PC-9 (cell line): Measurements from ENCODE around the gene GPATCH2. TPM values are rescaled to one million over a fixed set of nuclear protein-coding genes. Genes with fewer than 3 reads are reported as not detected.

Source experiments
- BruUV-seq: library from RNA; stranded (reverse); fragments of 400-500 nt; replicated peaks from 2 replicates; lab custom pipeline; 2021; lab: Mats Ljungman, UMichigan
- CTCF ChIA-PET: fragments of 300-600 bp; sonication (Branson Sonifier 250); formaldehyde crosslinking; loops from one replicate; lab custom pipeline; 2022; ENCODE audit warnings: antibody characterized with exemption; lab: Charles Lee
- POLR2A ChIA-PET: fragments of 300-600 bp; sonication (Branson Sonifier 250); formaldehyde crosslinking; loops from one replicate; lab custom pipeline; 2022; ENCODE audit warnings: antibody characterized with exemption; ENCODE audit not compliant: unreplicated experiment; lab: Charles Lee
- DNase-seq, 2 experiments: peaks; one replicate each; pipeline versions ENCODE4 v3.0.0 to v3.0.0-alpha.2; 2015 to 2022; ENCODE audit warnings: mixed read lengths in 1 of 2
- H2AFZ ChIP-seq: fragments of 200-600 bp; sonication (generic); 2 replicates; pipeline ENCODE4 v1.8.1; 2017; ENCODE audit warnings: antibody characterized with exemption
- H3F3A ChIP-seq: fragments of 200-600 bp; sonication (generic); 2 replicates; pipeline ENCODE4 v1.8.1; 2017; ENCODE audit warnings: antibody characterized with exemption, mild to moderate bottlenecking, low read depth; ENCODE audit not compliant: insufficient read depth
- H3K27ac ChIP-seq: fragments of 200-600 bp; sonication (generic); 2 replicates; pipeline ENCODE4 v1.6.1; 2016; ENCODE audit warnings: mixed run types
- H3K27me3 ChIP-seq: fragments of 200-600 bp; sonication (generic); 2 replicates; pipeline ENCODE4 v1.6.1; 2016; ENCODE audit warnings: low read depth, mixed run types; ENCODE audit not compliant: insufficient read depth
- H3K36me3 ChIP-seq: fragments of 200-600 bp; sonication (generic); 2 replicates; pipeline ENCODE4 v1.6.1; 2016; ENCODE audit warnings: low read depth, mixed run types
- H3K4me1 ChIP-seq: fragments of 200-600 bp; sonication (generic); replicated peaks from 2 replicates; pipeline ENCODE4 v1.6.1; 2016; ENCODE audit warnings: mixed run types; ENCODE audit not compliant: insufficient read depth
- H3K4me2 ChIP-seq: fragments of 200-600 bp; sonication (generic); 2 replicates; pipeline ENCODE4 v1.6.1; 2017; ENCODE audit warnings: mixed run types
- H3K4me3 ChIP-seq: fragments of 200-600 bp; sonication (generic); 2 replicates; pipeline ENCODE4 v1.6.1; 2016; ENCODE audit warnings: mixed run types
- H3K79me2 ChIP-seq: fragments of 200-600 bp; sonication (generic); 2 replicates; pipeline ENCODE4 v1.6.1; 2017; ENCODE audit warnings: low read depth, mixed run types
- H3K9me2 ChIP-seq: fragments of 200-600 bp; sonication (generic); 2 replicates; pipeline ENCODE4 v1.8.1; 2017; ENCODE audit warnings: mild to moderate bottlenecking; ENCODE audit not compliant: insufficient read depth
- H3K9me3 ChIP-seq: fragments of 200-600 bp; sonication (generic); 2 replicates; pipeline ENCODE4 v1.8.1; 2016; ENCODE audit warnings: low read depth; ENCODE audit not compliant: insufficient read depth
- H4K20me1 ChIP-seq: fragments of 200-600 bp; sonication (generic); 2 replicates; pipeline ENCODE4 v1.8.1; 2017; ENCODE audit not compliant: insufficient read depth
- EZH2 ChIP-seq: fragments of 200-600 bp; sonication (generic); IDR thresholded peaks from 2 replicates; pipeline ENCODE4 v1.8.0; 2017; ENCODE audit warnings: antibody characterized with exemption, low read depth
- intact Hi-C: fragments of 100-400 bp; cut with micrococcal nuclease; formaldehyde crosslinking; loops from one replicate; pipeline ENCODE4 v1.10.0; 2022; ENCODE audit not compliant: unreplicated experiment
- total RNA-seq: library from RNA; stranded (reverse); gene quantifications from 2 replicates; pipeline ENCODE4 v1.2.3, GENCODE V29; 2021
- TF ChIP-seq, protein P1 (sequence below): fragments of 200-600 bp; sonication (generic); conservative IDR thresholded peaks from 2 replicates; pipeline ENCODE4 v1.6.1; 2017; ENCODE audit warnings: mixed run types, antibody characterized with exemption, mild to moderate bottlenecking, moderate library complexity

The GPATCH2 gene
- total RNA-seq, 1 experiment from 2014 or later: 14.8 TPM

DNA sequence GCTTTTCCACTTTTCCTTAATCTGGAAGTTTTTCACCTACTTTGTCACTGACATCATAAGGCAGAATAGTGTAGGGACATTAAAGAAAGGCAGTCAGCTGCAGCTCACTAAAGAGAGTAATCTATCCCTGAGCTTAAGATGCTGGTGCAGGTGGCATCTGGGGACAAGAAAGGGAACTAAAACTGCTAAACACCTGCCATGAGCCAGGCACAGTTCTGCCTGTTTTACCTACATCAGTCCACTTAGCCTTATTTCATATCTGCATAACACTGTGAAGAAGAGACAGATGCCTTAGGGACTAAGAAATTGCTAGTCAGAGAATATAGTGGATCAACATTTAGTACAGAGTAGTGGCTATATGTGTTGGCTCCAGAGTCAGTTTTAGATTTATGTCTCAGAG is 88.1 kb downstream of the GPATCH2 start:
- TF ChIP-seq EZH2: no peak
- no peaks in the 10 kb centered on the region for H3K9me3 ChIP-seq
- H3K9me2 ChIP-seq: no peaks in the 10 kb centered on the region
- ChIA-PET CTCF (no interaction called here), POLR2A (no interaction called here)
- no peaks in the 10 kb centered on the region; the same call in 1 of the 2 replicates for H4K20me1 ChIP-seq
- H3K27ac ChIP-seq: no peak overlapping the region
- no peak overlapping the region for H3K4me2 ChIP-seq
- DNase-seq: no peak
- H3K27me3 ChIP-seq: no peaks in the 10 kb centered on the region
- H3K79me2 ChIP-seq: no peaks in the 10 kb centered on the region
- intact Hi-C loops: no loop called here
- no peaks in the 10 kb centered on the region for H3K4me1 ChIP-seq
- no peaks in the 10 kb centered on the region for H3K36me3 ChIP-seq
- H3F3A ChIP-seq: no peaks in the 10 kb centered on the region
- no peak overlapping the region for H3K4me3 ChIP-seq
- BruUV-seq: no TSS peak
- H2AFZ ChIP-seq: no peak overlapping the region

DNA sequence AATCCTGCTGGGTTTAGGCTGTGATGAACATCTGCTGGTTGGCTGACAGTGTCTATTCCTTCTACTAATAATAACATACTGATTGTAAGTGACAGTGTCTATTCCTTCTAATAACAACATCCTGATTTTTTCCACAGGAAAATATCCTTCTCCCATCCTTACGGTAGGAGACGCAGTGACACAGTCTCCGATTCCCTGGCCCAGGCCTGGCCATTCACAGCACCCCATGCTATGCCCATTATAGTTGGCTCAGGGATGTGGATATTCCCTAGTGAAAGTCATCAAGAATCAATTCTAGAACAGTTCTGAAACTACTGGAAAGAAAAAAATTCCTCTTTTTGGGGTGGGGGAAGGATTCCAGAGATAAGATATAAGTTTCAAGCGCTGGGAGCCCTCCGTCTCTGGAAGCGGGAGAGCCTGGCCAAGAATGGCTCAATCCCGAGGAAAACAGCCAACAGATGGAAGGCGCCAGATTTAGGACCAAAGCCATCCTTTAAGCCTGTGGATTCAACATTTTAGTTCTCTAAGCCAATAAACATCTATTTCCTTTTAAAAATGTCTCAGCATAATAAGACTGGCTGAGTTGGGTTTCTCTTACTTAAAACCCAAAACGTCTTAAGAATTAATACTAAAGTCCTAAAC is 88.6 kb downstream of the GPATCH2 start:
- Histone ChIP-seq H3K79me2 (no peaks in the 10 kb centered on the region), H3K9me2 (no peaks in the 10 kb centered on the region), H3K36me3 (no peaks in the 10 kb centered on the region), H3K4me2 (no peak overlapping the region), H3K4me1 (no peaks in the 10 kb centered on the region), H3F3A (no peaks in the 10 kb centered on the region), H3K27me3 (no peaks in the 10 kb centered on the region), H4K20me1 (no peaks in the 10 kb centered on the region; the same call in 1 of the 2 replicates), H3K9me3 (no peaks in the 10 kb centered on the region), H3K27ac (no peak overlapping the region), H3K4me3 (no peak overlapping the region), H2AFZ (no peak overlapping the region)
- no peak for DNase-seq
- POLR2A ChIA-PET: no interaction called here
- no peak for TF ChIP-seq EZH2
- intact Hi-C loops: no loop called here
- no TSS peak for BruUV-seq
- CTCF ChIA-PET: no interaction called here

GRCh38 chr1:217540321-217540720 is 90.6 kb downstream of the GPATCH2 start:
- Histone ChIP-seq H3K27me3 (no peaks in the 10 kb centered on the region), H3F3A (no peaks in the 10 kb centered on the region), H3K4me1 (no peaks in the 10 kb centered on the region), H3K4me2 (no peak overlapping the region), H3K79me2 (no peaks in the 10 kb centered on the region), H3K4me3 (no peak overlapping the region), H3K27ac (no peak overlapping the region), H3K9me2 (no peaks in the 10 kb centered on the region), H4K20me1 (no peaks in the 10 kb centered on the region; the same call in 1 of the 2 replicates), H3K36me3 (no peaks in the 10 kb centered on the region), H2AFZ (no peak overlapping the region), H3K9me3 (no peaks in the 10 kb centered on the region)
- ChIA-PET CTCF (no interaction called here), POLR2A (no interaction called here)
- BruUV-seq: no TSS peak
- TF ChIP-seq, protein P1, sequence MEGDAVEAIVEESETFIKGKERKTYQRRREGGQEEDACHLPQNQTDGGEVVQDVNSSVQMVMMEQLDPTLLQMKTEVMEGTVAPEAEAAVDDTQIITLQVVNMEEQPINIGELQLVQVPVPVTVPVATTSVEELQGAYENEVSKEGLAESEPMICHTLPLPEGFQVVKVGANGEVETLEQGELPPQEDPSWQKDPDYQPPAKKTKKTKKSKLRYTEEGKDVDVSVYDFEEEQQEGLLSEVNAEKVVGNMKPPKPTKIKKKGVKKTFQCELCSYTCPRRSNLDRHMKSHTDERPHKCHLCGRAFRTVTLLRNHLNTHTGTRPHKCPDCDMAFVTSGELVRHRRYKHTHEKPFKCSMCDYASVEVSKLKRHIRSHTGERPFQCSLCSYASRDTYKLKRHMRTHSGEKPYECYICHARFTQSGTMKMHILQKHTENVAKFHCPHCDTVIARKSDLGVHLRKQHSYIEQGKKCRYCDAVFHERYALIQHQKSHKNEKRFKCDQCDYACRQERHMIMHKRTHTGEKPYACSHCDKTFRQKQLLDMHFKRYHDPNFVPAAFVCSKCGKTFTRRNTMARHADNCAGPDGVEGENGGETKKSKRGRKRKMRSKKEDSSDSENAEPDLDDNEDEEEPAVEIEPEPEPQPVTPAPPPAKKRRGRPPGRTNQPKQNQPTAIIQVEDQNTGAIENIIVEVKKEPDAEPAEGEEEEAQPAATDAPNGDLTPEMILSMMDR: no peak
- TF ChIP-seq EZH2: no peak
- no peak for DNase-seq
- intact Hi-C loops: no loop called here

DNA sequence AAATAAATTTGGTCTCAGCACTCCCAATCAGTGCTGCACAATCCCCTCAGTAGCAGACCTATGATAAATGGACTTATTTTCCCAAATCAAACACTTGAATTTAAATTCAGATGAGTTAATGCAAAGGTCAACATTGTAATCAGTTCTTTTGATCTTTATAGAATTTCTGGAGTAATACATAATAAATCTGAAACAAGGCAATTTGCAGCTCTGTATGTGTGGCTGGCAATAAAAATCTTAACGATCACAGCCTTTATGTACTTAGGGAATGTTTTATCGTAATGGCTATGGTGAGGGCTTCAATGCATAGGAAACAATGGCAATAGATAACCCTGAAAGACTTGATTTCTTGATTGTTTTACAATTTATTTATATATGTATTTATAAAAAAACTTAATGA is 91.4 kb downstream of the GPATCH2 start:
- TF ChIP-seq, protein P1: no peak
- no peak for TF ChIP-seq EZH2
- H3K79me2 ChIP-seq: no peaks in the 10 kb centered on the region
- H3K4me1 ChIP-seq: no peaks in the 10 kb centered on the region
- POLR2A ChIA-PET: no interaction called here
- no peaks in the 10 kb centered on the region; the same call in 1 of the 2 replicates for H4K20me1 ChIP-seq
- CTCF ChIA-PET: no interaction called here
- no peaks in the 10 kb centered on the region for H3F3A ChIP-seq
- no peaks in the 10 kb centered on the region for H3K27me3 ChIP-seq
- no peaks in the 10 kb centered on the region for H3K9me2 ChIP-seq
- DNase-seq: no peak
- H3K36me3 ChIP-seq: no peaks in the 10 kb centered on the region
- 0 out of 2 replicates have a peak, but pooled peaks cover 4% of the 10 kb centered on the region for H3K9me3 ChIP-seq
- no peak overlapping the region for H2AFZ ChIP-seq
- no peak overlapping the region for H3K27ac ChIP-seq
- no TSS peak for BruUV-seq
- H3K4me3 ChIP-seq: no peak overlapping the region
- intact Hi-C loops: no loop called here
- H3K4me2 ChIP-seq: no peak overlapping the region
